Measurements from ENCODE around the gene ACVR2B. TPM values are rescaled to one million over a fixed set of nuclear protein-coding genes. Genes with fewer than 3 reads are reported as not detected.

The ACVR2B gene
- total RNA-seq, 4 donors from 2014 or later = 2.5 to 6.0 (median 3.8) TPM

- 89 to 97% methylated on average over 2 to 3 of the region's 3 CpGs for WGBS, 2 donors
- intact Hi-C loops (cut with DNase I; ENCODE audit: low total_unique reads) = no loop called here
- DNase-seq (ENCODE audit: low spot score in 2 of 2) = no peak
- TF ChIP-seq CTCF (IDR thresholded peaks at IDR 0.05) (no peak), POLR2A (IDR thresholded peaks at IDR 0.05) (no peak)
- no peak overlapping the region for H3K4me3 ChIP-seq (ENCODE audit: low read depth, poor library complexity, severe bottlenecking)
Observed at GRCh38 chr3:38532529-38532928, 78.8 kb downstream of the ACVR2B start.

DNA sequence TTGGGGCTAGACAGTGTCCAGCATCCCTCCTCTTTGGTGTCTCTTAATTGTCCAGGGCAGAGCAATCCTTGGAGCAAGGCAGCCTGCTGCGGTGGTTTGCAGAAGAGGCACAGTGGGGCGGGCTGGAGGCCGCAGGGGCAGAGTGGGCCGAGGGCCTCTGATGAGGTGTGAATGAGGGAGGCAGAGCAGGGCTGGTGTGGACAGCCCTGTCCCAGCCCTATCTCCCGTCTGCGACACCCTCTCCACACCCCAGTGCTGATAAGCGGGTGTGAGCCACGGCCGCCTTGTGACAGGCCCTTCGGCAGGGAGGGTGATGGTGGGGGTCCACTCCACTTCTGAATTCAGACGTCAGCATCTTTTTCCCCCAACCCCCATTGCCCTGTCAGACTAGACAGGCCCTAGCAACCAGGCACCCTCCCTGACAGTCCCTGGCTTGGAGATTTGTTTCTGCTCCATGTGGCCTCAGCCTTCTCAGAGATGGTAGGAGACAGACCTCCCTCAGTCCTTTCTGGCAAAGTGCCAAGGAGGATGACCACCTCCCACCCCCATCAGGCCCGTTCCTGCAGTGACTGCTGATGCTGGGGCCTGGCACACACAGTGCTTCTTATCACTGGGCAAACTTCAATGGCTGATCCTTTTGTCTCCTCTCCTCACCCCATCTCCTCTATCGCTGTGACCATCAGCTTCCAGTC, 79.7 kb downstream of the ACVR2B start:
- H3K4me3 ChIP-seq (ENCODE audit: low read depth, poor library complexity, severe bottlenecking) = no peak overlapping the region
- DNase-seq (ENCODE audit: low spot score in 2 of 2) = no peak
- WGBS, 2 donors = 84 to 90% methylated on average over 13 of the region's 13 CpGs
- intact Hi-C loops (cut with DNase I; ENCODE audit: low total_unique reads) = no loop called here
- TF ChIP-seq POLR2A (IDR thresholded peaks at IDR 0.05) (no peak), CTCF (IDR thresholded peaks at IDR 0.05) (no peak)

DNA sequence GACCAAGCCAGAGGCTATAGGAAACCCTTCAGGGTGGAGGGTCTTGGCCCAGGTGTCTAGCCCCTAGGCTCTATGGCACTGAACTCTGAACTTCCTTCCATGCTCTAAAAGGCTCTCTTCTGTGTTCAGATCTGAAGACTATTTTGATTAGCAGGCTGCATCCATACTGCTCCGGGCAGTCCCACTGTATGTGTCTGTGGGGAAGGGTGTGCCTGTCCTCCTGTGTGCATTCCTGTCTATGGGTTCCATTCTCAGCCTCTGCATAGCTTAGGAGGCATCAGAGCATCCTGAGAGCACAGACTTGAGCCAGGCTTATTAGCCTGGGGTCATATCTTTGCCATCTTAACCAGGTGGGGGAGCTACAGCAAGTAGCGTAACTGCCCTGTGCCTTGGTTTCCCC, 80.5 kb downstream of the ACVR2B start:
- no peak for DNase-seq (ENCODE audit: low spot score in 2 of 2)
- H3K4me3 ChIP-seq (ENCODE audit: low read depth, poor library complexity, severe bottlenecking) = no peak overlapping the region
- WGBS, 2 donors = 93 to 95% methylated on average over 2 of the region's 2 CpGs
- intact Hi-C loops (cut with DNase I; ENCODE audit: low total_unique reads) = no loop called here
- TF ChIP-seq CTCF (IDR thresholded peaks at IDR 0.05) = no peak
- TF ChIP-seq POLR2A (IDR thresholded peaks at IDR 0.05) = no peak

- no peak for TF ChIP-seq POLR2A (IDR thresholded peaks at IDR 0.05)
- TF ChIP-seq CTCF (IDR thresholded peaks at IDR 0.05) = no peak
- no peak overlapping the region for H3K4me3 ChIP-seq (ENCODE audit: low read depth, poor library complexity, severe bottlenecking)
- DNase-seq (ENCODE audit: low spot score in 2 of 2) = no peak
- intact Hi-C loops (cut with DNase I; ENCODE audit: low total_unique reads) = no loop called here
- WGBS, 2 donors = 95 to 98% methylated on average over 7 of the region's 7 CpGs
Observed at GRCh38 chr3:38534604-38535003, 80.9 kb downstream of the ACVR2B start.

- H3K4me3 ChIP-seq (ENCODE audit: low read depth, poor library complexity, severe bottlenecking) = no peak overlapping the region
- intact Hi-C loops (cut with DNase I; ENCODE audit: low total_unique reads) = no loop called here
- TF ChIP-seq POLR2A (IDR thresholded peaks at IDR 0.05) (no peak), CTCF (IDR thresholded peaks at IDR 0.05) (no peak)
- WGBS, 2 donors = 85 to 88% methylated on average over 3 of the region's 3 CpGs
- no peak for DNase-seq (ENCODE audit: low spot score in 2 of 2)
Observed at GRCh38 chr3:38536671-38537070, 83.0 kb downstream of the ACVR2B start.
